ENCODE data around the gene CACNA2D2. TPM values are rescaled to one million over a fixed set of nuclear protein-coding genes. Genes with fewer than 3 reads are reported as not detected.
A peak's percentile ranks its signal among the peaks of the same experiment; 100 is the strongest.

CACNA2D2 gene
- 0.33 and 0.42 TPM in 2 replicates for total RNA-seq (2014; rRNA removed; shearing (Covaris generic))

DNA sequence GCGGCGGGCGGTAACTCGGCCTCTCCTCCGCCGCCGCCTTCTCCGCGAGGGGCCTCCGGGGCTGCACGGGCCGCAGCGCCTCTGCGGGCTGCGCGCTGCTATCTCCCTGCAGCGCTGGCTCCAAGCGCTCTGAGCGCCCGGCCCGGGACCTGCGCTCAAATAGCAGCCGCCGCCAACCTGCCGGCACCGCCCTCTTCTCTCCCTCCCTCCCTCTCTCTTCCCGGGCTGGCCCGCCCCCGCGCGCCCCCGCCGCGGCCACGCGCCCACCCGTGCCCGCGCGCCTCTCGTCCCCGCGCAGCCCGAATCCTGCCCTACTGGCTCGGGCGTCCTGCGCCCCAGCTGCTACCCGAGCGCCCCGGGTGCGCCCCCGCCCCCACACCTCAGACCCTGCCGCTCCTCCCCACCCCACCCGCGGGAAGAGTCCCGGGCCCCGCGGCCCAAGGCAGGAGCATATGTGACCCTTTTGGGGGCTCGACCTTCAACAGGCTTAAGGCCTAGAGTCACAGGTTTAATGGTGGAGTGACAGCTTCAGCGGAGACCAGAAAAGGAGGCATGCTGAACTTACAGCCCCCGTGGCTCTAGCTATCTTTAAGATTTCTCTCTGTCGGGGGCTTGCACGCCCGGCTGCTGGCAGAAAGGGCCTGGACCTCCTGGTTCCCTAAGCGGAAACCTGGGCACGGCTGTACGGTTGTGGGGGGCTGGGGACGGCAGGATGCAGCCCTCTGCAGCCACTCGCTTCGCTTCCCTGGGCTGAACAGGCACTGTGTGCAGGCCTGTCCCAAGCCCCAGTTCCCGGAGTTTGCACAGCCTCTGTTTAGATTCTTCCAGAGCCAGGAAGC, at the start of gene CACNA2D2:
Gene CACNA2D2, minus strand, starts transcription at position 131 of the 839 bp plus-strand sequence. CDS start 211 bp downstream, outside the sequence.
- peak; percentile 5 for DNase-seq (ENCODE audit: low spot score)

DNA sequence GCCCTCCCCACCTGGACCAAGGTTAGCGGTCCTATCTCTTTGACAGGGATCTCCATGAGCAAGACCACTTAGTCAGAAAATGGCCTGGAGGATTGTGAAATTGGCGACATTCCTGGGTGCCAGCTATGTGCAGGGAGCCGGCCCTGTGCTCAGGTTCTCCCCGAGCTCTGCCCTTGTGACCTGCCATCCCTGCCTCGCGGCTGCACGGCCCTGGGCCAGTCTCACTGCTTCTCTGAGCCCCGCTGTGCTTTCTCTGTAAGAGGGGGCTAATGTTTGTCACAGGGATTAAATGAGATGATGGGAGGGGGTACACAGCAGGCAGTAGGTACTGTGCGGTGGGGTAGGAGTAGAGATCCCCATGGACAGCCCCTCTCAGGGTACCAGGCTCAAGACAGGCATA, 49.2 kb upstream of the CACNA2D2 start:
- DNase-seq (ENCODE audit: low spot score) = no peak

DNA sequence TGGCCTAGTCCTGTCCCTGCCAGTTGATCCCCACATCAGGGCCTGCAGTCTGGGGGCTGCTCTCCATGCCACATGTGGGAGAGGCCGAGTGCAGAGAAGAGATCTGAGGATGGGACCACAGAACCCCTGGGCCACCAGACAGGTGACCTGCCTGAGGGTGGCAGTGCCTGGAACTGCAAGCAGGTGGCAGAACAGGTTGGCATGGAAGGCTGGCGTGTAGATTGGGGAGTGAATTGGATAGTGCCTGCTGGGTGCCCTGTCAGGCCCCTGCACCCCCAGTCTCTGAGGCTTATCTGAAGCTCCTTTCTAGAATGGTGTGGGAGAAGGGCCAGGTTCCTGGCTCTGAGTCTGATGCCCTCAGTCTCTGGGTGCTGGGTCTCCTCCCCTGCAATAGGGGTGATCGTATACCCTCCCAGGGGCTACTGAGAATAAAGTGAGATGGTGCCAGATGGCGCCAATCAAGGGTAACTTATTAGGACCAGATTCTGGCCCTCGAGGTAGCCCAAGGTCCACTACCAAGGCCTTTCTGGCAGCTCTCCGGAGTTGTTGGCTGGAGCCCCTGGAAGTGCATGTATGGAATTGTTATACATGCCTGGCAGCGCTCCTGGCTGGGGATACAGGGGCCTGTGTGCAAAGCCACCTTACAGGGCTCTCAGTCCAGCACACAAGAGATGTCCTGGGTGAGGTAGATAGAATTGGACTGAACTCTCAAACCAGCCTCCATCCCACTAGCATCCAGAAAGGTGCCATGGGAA, 48.4 kb upstream of the CACNA2D2 start:
- DNase-seq (ENCODE audit: low spot score) = no peak

DNA sequence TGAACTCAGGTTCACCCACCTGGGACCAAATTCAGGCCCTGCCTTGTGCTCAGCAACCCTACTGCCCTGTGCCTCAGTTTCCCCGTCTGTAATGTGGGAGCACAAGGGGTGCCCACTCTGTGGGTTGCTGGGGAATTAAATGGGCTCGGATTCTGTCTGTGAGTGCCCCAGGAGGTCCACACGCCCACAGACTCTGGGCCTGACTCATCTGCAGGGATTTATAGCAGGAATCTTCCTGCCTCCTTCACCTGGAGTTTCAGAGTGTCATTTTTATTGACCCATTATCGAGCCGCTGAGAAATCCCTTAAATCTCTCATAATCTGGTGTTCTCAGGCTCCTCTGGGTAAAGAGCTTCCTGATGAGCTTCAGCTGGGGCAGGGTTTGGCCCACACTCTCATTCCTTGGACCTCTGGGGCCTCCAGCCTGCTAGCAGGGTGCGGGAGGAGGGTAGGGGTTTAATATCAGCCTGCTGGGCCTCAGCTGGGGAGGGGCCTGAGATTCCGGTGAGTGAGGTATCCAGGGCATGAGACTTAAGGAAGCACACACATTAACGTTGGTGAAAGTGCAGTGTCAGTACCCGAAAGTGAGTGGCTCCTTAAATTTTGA, 47.7 kb upstream of the CACNA2D2 start:
- no peak for DNase-seq (ENCODE audit: low spot score)

DNA sequence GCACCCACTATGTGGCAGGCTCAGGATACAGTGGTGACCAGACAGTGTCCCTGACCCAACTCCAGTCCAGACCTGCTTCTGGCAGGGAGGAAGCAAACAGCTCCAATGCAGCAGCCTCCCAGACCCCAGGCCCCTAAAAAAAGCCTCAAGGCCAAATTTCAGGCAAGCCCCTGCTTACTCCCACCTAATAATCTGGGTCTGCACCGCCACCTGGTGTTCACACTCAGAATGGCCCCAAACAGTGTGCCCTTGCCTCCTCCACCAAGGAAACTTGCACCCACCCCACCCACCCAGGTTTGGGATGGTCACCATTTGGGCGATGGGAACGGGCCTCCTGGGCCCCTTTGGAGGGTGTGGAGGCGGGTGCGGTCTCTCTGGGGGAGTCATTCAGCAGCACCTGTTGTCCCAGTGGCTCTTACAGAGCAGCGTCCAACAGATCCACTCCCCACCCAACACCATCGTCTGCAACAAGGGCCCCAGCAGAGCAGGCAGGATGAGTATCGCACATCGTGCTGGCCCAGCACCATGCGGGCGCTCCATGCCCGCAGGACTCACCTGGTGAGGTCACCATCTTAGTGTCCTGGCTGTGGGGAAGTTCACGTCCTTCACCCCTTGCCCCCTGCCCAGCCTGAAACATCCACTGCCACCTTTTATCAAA, 46.8 kb upstream of the CACNA2D2 start:
- peak; percentile 36 for DNase-seq (ENCODE audit: low spot score)

DNA sequence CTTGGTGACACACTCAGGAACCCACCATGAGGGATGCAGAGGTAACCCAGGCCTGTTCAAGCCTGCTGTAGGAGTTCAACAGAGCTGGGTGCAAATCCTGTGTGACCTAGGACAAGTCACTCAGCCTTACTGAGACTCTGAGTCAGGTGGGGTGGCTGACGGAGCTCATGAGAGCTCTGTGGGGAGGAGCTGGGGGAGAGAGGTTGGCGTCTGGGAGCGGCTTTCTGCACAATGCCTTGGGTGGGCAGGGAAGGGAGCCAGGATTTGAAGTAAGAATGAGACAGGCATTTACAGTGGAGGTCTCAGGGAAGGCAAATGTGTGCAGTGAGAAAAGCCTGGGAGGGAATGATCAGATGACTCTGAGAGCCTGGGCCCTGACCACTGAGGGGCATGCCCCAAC, 45.8 kb upstream of the CACNA2D2 start:
- no peak for DNase-seq (ENCODE audit: low spot score)

DNA sequence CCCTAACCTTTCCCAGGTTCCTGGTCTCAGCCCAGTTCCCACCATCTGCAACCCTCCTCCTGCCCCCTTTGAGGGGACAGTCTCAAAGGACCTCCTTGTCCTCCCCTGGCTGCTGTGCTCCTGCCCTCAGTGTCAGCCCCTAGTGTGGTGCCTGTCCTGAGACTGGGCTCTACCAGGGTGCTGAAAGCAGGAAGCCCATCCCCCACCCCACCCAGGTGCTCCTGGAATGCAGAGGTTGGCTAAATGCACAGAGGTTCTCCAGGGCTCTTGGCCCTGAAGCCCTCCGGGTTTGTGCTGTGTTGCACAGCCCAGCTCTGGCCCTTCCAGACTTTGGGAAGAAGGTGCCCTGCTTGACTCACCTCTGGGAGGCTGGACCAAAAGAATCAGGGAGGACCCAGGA, 42.3 kb upstream of the CACNA2D2 start:
- no peak for DNase-seq (ENCODE audit: low spot score)

DNA sequence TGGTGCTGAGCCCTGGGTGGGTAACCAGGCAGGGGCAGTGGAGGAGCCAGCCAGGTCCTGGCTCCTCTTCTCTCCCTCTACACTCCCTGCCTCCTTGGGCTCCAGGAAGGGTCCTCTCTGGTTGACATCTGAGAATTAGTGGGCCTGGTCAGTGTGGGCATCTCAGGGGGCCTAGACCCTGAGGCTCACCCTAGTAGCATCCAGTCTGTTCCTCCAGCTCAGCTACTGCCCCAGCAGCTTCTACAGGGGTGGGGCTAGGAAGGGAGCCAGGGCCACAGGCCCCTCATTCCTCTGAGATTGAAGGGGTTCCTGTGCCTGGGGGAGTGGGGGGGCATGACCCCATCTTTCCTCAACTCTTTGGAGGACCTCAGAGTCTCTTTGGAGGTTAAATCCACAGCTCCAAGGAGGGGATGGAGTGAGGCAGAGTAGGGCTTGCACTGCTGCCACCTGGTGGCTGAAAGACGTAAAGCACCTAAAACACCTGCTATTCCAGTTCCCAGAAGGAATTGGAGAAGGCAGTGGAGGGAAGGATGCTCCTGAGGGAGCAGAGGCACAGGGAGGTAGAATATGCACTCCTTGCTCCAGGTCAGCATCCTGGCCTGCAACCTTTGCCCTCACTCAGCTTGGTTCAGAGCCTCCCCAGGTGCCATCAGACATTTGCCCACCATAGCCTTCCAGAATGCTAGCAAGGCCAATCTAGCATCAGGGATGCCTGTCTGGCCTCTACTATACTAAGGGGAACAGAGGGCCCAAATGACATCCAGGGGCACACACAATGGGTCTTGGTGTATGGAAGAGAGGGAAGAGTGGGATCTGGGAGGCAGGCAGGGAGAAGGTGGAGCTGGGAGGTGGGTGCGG, 39.0 kb upstream of the CACNA2D2 start:
- DNase-seq (ENCODE audit: low spot score) = peak; percentile 74

DNA sequence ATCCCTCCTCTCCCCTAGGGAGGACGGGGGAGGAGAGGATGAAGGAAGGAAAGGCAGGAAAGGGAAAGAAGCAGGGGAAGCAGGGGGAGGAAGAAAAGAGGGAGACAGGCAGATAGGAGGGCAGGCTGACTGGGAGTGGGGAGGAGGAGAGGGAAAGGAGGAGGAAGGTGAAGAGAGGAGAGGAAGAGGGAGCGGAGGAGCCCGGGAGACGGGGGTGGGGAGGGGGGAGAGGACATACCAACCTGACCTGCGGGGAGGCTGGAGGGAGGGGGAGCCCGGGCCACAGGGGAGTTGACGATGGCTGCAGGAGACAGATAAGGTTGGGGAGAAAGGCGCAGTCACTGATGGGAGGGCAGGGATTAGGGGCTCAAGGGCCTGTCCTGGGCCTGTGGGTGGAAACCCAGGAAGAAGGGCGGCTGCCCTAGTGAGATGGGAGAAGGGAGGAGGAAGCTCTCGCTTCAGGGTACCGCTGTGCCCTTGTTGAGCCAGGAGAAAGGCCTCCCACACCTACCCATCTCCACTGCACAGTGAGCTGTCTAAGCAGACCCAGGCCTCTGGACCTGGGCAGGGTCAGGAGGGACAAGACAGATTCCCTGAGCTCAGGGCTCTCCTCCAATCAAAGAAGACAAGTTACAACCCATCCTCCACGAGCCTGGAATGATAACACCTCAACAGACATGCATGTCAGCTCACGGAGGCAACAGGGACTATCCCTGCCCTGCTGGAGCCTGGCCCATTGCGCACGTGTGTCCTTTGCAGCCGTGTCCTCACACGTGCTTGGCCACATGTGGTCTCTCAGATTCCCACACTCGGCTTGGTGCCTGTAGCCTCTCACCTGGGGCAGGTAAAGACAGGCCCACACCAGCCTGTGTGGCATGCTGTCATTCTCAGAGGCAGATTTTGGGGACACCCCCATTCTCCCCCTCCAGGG, 36.2 kb upstream of the CACNA2D2 start:
- DNase-seq (ENCODE audit: low spot score) = no peak

DNA sequence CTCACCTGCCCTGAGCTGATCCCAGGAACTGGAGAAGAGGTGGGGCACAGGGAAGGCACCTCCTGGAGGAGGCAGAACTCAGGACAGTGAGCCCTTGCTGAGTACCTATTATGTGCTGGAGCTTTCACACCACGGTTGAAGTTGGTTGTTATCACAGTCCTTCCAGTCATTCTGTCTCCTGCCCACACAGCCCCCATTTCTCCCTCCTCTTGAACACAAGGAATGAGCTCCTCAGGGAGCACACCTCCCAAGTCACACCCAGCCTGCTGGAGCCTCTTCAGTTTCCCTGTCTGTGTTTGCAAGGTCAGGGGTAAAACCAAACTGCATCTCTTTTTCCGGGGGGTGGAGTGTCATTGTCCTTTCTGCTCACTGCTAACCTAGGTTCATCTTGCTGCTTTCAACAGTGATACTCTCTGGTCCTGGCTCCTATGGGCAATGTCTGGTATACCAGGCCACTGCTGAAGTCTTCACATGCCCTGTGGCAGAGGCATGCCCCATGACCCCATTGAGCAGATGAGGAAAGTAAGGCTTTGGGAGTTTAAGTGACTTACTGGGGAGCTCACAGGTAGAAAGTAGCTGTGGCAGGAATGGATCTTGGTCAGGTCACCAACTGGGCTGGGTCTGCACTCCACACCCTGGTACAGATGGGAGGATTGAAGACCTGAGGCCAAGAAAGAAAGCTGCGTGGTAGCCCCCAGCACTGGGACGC, 34.1 kb upstream of the CACNA2D2 start:
- DNase-seq (ENCODE audit: low spot score) = no peak

DNA sequence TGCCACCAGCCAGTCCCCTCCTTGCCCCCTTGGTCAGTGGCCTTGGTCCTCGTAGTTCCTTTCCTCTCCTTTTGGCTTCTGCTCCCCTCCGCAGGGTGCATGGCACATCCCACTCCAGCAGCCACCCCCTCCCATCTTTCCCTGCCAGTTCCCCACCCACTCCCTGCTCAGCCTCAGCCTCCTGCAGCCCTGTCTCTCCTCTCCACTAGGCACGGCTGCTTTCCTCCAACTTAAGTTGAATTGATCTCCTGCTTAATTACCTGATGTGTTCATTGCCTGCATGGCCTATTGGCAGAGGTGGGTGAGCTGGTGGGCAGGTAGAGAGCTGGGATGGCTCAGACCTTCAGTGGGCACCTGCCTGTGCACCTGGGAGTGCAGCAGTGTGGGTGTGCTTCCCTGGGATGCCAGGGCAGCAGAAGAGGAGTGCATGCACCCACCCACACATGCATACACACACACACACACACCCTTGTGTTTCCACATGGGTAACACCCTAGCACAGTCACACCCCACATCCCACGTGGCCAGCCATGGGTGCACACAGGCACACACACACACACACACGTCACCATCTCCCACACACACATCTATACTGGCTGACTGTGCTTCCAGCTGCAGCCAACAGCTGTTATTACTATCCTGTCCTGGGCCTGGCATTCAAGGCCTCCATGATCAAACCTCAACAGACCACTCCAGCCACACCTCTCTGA, 33.2 kb upstream of the CACNA2D2 start:
- no peak for DNase-seq (ENCODE audit: low spot score)

DNA sequence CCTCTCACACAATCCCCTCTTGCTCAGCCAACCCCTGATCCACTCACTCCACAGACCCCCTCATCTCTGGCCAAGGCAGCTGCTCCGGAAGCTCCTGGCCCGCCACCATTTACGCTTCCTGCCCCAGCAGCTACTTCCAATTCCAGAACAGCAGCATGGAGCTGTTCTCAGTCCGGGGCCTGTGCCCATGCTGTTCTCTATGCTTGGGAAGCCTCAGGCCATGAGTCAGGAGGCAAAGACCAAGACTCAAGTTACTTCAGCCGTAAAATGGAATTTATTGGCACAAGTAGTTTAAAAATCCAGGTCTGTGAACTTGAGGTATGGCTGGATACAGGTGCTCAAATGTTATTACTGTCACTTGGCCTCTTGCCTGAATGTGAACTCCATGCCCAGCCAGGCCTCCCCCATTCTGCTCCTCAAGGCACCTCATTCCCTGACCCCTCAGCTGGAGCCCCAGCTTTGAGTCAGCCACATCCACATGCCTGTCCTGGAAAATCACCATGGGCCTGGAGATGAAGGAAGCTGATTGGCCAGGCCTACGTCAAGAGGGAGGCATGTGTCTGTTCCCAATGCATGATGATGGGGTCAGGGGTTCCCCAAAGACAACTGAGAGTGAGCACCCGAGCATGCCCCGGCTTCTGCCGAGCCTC, 31.4 kb upstream of the CACNA2D2 start:
- DNase-seq (ENCODE audit: low spot score) = no peak

DNA sequence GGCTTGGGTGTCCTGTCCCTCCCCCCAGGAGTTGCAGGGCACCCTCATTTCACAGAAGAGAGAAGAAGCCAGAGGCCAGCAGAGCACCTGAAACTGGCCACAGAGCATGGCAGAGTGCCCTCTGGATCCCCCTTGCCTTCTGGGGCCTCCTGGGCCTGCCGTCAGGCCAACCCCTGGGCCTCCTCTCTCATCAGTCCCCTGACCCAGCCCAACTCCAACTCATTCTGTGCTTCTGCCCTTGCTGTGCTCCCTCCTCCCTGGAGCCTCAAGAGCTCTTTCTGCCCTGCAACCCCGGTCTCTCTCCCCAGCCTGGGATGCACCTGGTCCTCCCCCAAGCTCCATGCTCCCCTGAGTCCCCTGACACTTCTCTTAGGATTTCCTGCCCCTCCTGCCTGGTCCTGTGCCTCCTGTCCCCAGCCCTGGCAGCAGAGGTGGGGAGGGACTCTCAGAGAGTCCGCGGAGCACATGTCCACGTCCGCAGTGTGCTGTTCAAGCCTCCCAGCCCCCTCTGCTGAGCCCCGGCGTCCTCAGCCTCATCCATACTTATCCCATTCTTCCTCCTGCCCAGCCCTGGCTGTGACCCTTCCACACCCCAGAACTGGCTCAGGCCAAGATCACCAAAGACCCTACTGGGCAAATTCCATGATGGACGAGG, 30.5 kb upstream of the CACNA2D2 start:
- DNase-seq (ENCODE audit: low spot score) = no peak

DNA sequence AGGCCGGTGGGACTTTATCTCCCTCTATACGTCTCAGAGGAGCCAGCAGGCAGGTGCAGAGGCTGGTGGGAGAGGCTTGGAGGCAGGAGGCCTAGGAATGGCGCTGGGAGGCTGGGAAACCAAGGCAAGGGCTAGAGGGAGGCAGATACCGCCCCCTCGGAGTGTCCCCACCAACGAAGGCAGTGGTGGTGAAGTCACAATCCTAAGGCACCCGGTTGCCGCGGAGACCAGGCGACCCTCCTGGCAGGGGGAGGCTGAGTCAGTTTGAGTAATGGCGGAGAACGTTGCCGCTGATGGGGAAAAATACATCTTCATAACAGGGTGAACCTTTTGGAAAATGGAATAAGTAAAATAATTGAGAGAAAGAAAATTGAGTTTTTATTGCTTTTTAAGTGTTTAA, 29.9 kb upstream of the CACNA2D2 start:
- no peak for DNase-seq (ENCODE audit: low spot score)

DNA sequence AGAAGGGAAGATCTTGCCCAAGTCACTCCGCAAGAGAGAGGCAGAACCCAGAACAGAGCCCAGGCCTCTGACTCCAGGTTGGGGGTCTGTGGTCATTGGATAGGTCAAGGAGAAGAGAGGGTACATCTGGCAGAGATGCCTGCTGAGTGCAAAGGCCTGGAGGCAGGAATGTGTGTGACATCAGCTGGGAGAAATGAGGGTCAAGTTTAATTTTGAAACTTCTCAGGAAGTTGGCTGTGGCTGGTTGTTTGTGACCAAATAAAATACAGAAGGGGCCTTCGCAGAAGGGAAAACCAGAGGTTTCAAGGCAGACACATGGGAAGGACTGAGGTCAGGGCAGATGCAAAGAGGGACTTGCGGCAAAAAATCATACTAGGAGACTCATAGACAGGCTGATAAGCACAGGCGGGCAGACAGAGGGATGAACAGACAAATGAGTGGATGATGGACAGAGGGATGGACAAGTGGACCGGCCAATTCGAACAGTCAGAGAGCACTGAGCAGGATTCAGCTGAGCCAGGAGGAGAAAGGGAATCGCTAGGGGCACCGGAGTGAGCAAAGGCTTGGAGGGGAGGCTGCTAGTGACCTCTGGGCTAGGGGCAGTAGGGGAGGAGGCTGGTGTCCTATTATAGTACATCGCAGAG, 28.8 kb upstream of the CACNA2D2 start:
- DNase-seq (ENCODE audit: low spot score) = no peak

DNA sequence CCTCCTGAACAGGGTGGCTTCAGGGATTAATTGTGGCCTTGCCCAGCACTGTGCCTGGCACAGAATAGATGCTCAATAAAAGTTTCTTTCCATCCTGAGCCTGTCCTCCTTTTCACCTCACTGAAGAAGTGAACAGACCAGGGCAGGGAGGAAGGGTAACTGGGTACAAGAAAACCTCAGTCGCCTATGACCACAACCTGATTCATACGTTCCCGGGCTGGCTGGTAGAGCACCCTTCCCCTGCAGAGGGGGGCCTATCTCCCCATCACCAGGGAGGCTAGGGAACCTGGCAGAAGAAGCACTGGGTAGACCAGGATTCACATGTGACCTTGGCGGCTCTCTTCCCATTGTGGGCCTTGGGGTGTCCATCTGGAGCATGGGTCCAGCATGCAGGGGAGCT, 27.8 kb upstream of the CACNA2D2 start:
- DNase-seq (ENCODE audit: low spot score) = no peak
